Body of pancreas (tissue), 4 donors: Measurements from ENCODE around the gene ADAMTSL3. TPM values are rescaled to one million over a fixed set of nuclear protein-coding genes. Genes with fewer than 3 reads are reported as not detected.

Source experiments
- ATAC-seq: fragments of 150-250 bp; one replicate; pipeline ENCODE4 v1.9.1; 2016
- DNase-seq, 4 donors: peaks; one replicate each; pipeline ENCODE4 v3.0.0-alpha.2; 2019
- H3K27ac ChIP-seq, 4 donors: fragments of 200-600 bp; sonication (generic); 1 replicate in 3 of 4; 2 replicates in 1 of 4; pipeline versions ENCODE4 v1.5.1 to v1.6.1; 2016 to 2019; ENCODE audit warnings: mild to moderate bottlenecking in 1 of 4, mixed read lengths in 1 of 4, moderate library complexity in 1 of 4
- H3K27me3 ChIP-seq, 2 donors: fragments of 200-600 bp; sonication (generic); one replicate each; pipeline ENCODE4 v1.6.0; 2016; ENCODE audit warnings: mild to moderate bottlenecking in 1 of 2
- H3K36me3 ChIP-seq, 2 donors: fragments of 200-600 bp; sonication (generic); replicated peaks in 1 of 2; 2 replicates each; pipeline ENCODE4 v1.5.1; 2016; ENCODE audit warnings: low read depth in 2 of 2; ENCODE audit not compliant: insufficient read depth in 1 of 2
- H3K4me1 ChIP-seq: fragments of 200-600 bp; sonication (generic); one replicate; pipeline ENCODE4 v1.6.0; 2016
- H3K4me3 ChIP-seq, 2 donors: fragments of 200-600 bp; sonication (generic); 1 replicate in 1 of 2; 2 replicates in 1 of 2; pipeline ENCODE4 v1.5.1; 2016 to 2019
- H3K9me3 ChIP-seq, 3 donors: fragments of 200-600 bp; sonication (generic); 1 replicate in 2 of 3; 2 replicates in 1 of 3; pipeline ENCODE4 v1.5.1; 2016
- CTCF ChIP-seq, 7 experiments: fragments of 450-650 bp in 4 of 7; fragments of 200-600 bp in 3 of 7; sonication (generic) in 3 of 7; IDR thresholded peaks; one replicate each; pipeline ENCODE4 v1.5.1; 2016 to 2019; ENCODE audit warnings: antibody characterized with exemption in 7 of 7
- POLR2A ChIP-seq, 3 donors: fragments of 450-650 bp; IDR thresholded peaks; one replicate each; pipeline ENCODE4 v1.6.1; 2016; ENCODE audit warnings: antibody characterized with exemption in 3 of 3, mild to moderate bottlenecking in 2 of 3
- WGBS, 2 donors: methylation state at CpG; one replicate each; pipeline ENCODE4 v1.1.5; 2017; 5-methylcytosine and 5-hydroxymethylcytosine counted together
- intact Hi-C: fragments of 100-400 bp; cut with DNase I; formaldehyde crosslinking; loops from one replicate; pipeline ENCODE4 v1.15.1; 2023
- total RNA-seq, 2 donors: library from RNA; depleted of rRNA; stranded (reverse); fragments of >200 nt; gene quantifications; one replicate each; pipeline ENCODE4 v1.1.0, GENCODE V29; 2016

ADAMTSL3 gene
- total RNA-seq, 2 donors from 2014 or later: 7.8 to 10.2 TPM

GRCh38 chr15:83913034-83913632, 259.2 kb downstream of the ADAMTSL3 start:
- Histone ChIP-seq H3K9me3 (no peaks in the 10 kb centered on the region), H3K4me3 (no peak overlapping the region), H3K4me1 (no peaks in the 10 kb centered on the region), H3K27ac (no peak overlapping the region), H3K27me3 (no peaks in the 10 kb centered on the region), H3K36me3 (no peaks in the 10 kb centered on the region)
- DNase-seq (no peak), ATAC-seq (no peak)
- TF ChIP-seq POLR2A (IDR thresholded peaks at IDR 0.05) (no peak), CTCF (IDR thresholded peaks at IDR 0.05) (no peak)
- WGBS, 2 donors: 90 to 93% methylated on average over 14 of the region's 14 CpGs
- intact Hi-C loops: no loop called here

GRCh38 chr15:83914906-83915305, 261.0 kb downstream of the ADAMTSL3 start:
- Histone ChIP-seq H3K27ac (no peak overlapping the region), H3K27me3 (no peaks in the 10 kb centered on the region), H3K36me3 (no peaks in the 10 kb centered on the region), H3K9me3 (no peaks in the 10 kb centered on the region), H3K4me1 (no peaks in the 10 kb centered on the region), H3K4me3 (no peak overlapping the region)
- ATAC-seq (no peak), DNase-seq (no peak)
- intact Hi-C loops: no loop called here
- 95 to 100% methylated on average over 1 of the region's 1 CpG for WGBS, 2 donors
- TF ChIP-seq POLR2A (IDR thresholded peaks at IDR 0.05): no peak
- TF ChIP-seq CTCF (IDR thresholded peaks at IDR 0.05): no peak

GRCh38 chr15:83917432-83917831, 263.5 kb downstream of the ADAMTSL3 start:
- H3K4me3 ChIP-seq: no peak overlapping the region
- no peaks in the 10 kb centered on the region for H3K27me3 ChIP-seq
- 33 to 53% methylated on average over 1 of the region's 1 CpG for WGBS, 2 donors
- TF ChIP-seq CTCF (IDR thresholded peaks at IDR 0.05): no peak
- TF ChIP-seq POLR2A (IDR thresholded peaks at IDR 0.05): no peak
- no peak for DNase-seq
- H3K9me3 ChIP-seq: no peaks in the 10 kb centered on the region
- no peaks in the 10 kb centered on the region for H3K36me3 ChIP-seq
- no peak overlapping the region for H3K27ac ChIP-seq
- intact Hi-C loops: no loop called here
- ATAC-seq: no peak
- no peaks in the 10 kb centered on the region for H3K4me1 ChIP-seq

- no peak for ATAC-seq
- DNase-seq: no peak
- Histone ChIP-seq H3K4me1 (no peaks in the 10 kb centered on the region), H3K27me3 (no peaks in the 10 kb centered on the region), H3K9me3 (no peaks in the 10 kb centered on the region), H3K36me3 (no peaks in the 10 kb centered on the region), H3K4me3 (no peak overlapping the region), H3K27ac (no peak overlapping the region)
- no peak for TF ChIP-seq POLR2A (IDR thresholded peaks at IDR 0.05)
- no peak for TF ChIP-seq CTCF (IDR thresholded peaks at IDR 0.05)
- intact Hi-C loops: no loop called here
These were observed 264.1 kb downstream of the ADAMTSL3 start for GRCh38 chr15:83918011-83918410.

- no peak overlapping the region for H3K27ac ChIP-seq
These were observed 265.5 kb downstream of the ADAMTSL3 start for GRCh38 chr15:83919319-83919830.

More at GRCh38 chr15:83919319-83919830, 265.5 kb downstream of the ADAMTSL3 start:
- Histone ChIP-seq H3K4me1 (no peaks in the 10 kb centered on the region), H3K9me3 (no peaks in the 10 kb centered on the region), H3K36me3 (no peaks in the 10 kb centered on the region), H3K4me3 (no peak overlapping the region), H3K27me3 (no peaks in the 10 kb centered on the region)
- no peak for TF ChIP-seq POLR2A (IDR thresholded peaks at IDR 0.05)
- no peak for TF ChIP-seq CTCF (IDR thresholded peaks at IDR 0.05)
- ATAC-seq (no peak), DNase-seq (no peak)
- intact Hi-C loops: no loop called here
- 78 to 79% methylated on average over 5 of the region's 5 CpGs for WGBS, 2 donors
